B cell (primary cell): ENCODE data around the gene OR52E4. TPM values are rescaled to one million over a fixed set of nuclear protein-coding genes. Genes with fewer than 3 reads are reported as not detected.

ENCODE experiments used
- ATAC-seq: fragments of 200-7000 bp; cut with Tn5 transposase; one replicate; pipeline ENCODE4 v1.10.0; 2021; ENCODE audit warnings: low read depth, mild to moderate bottlenecking, moderate number of reproducible peaks, moderate library complexity
- CTCF ChIA-PET: fragments of 350-600 bp; sonication (Branson Sonifier 250); formaldehyde crosslinking; loops from one replicate; lab custom pipeline; 2021; ENCODE audit warnings: antibody characterized with exemption, inconsistent platforms; lab: Charles Lee
- POLR2A ChIA-PET: fragments of 350-600 bp; sonication (Branson Sonifier 250); formaldehyde crosslinking; loops from one replicate; lab custom pipeline; 2021; ENCODE audit warnings: antibody characterized with exemption; lab: Charles Lee
- DNase-seq: peaks from one replicate; pipeline ENCODE4 v3.0.0; 2013
- H2AFZ ChIP-seq: 2 replicates; pipeline ENCODE4 v1.6.1; 2012; ENCODE audit warnings: mild to moderate bottlenecking, low read depth, low read length; ENCODE audit not compliant: insufficient read depth, poor library complexity, severe bottlenecking
- H3K27ac ChIP-seq, 2 donors: 1 replicate in 1 of 2; 2 replicates in 1 of 2; pipeline ENCODE4 v1.5.1; 2012 to 2013; ENCODE audit warnings: low read length in 2 of 2, mild to moderate bottlenecking in 2 of 2, moderate library complexity in 1 of 2
- H3K27me3 ChIP-seq, 4 experiments: fragments of 200-600 bp in 1 of 4; sonication (generic) in 1 of 4; replicated peaks in 1 of 4; 1 replicate in 2 of 4; 2 replicates in 2 of 4; pipeline versions ENCODE4 v1.6.1 to v1.7.0; 2013 to 2016; ENCODE audit warnings: low read length in 3 of 4, mild to moderate bottlenecking in 2 of 4, mixed read lengths in 1 of 4, moderate library complexity in 1 of 4; ENCODE audit not compliant: insufficient read depth in 4 of 4, control insufficient read depth in 3 of 4; ENCODE audit errors: control extremely low read depth in 1 of 4
- H3K36me3 ChIP-seq, 2 experiments: replicated peaks in 1 of 2; 1 replicate in 1 of 2; 2 replicates in 1 of 2; pipeline versions ENCODE4 v1.6.1 to v1.7.1; 2013; ENCODE audit warnings: low read length in 1 of 2; ENCODE audit not compliant: insufficient read depth in 2 of 2, control insufficient read depth in 1 of 2; ENCODE audit errors: control extremely low read depth in 1 of 2, extremely low read depth in 1 of 2
- H3K4me1 ChIP-seq, 2 donors: fragments of 200-600 bp in 1 of 2; sonication (generic) in 1 of 2; 1 replicate in 1 of 2; 2 replicates in 1 of 2; pipeline versions ENCODE4 v1.5.1 to v1.6.1; 2013 to 2017; ENCODE audit warnings: low read length in 2 of 2; ENCODE audit not compliant: control insufficient read depth in 2 of 2, insufficient read depth in 2 of 2
- H3K4me2 ChIP-seq: replicated peaks from 2 replicates; pipeline ENCODE3; 2012; ENCODE audit warnings: mild to moderate bottlenecking, low read depth, low read length; ENCODE audit not compliant: poor library complexity, severe bottlenecking
- H3K4me3 ChIP-seq, 5 experiments: fragments of 200-600 bp in 1 of 5; sonication (generic) in 1 of 5; 1 replicate in 3 of 5; 2 replicates in 2 of 5; pipeline versions ENCODE4 v1.5.1 to v1.7.0; 2011 to 2016; ENCODE audit warnings: low read length in 4 of 5, mild to moderate bottlenecking in 4 of 5, low read depth in 2 of 5, control low read depth in 1 of 5, moderate library complexity in 1 of 5; ENCODE audit not compliant: insufficient read depth in 1 of 5; ENCODE audit errors: control extremely low read depth in 1 of 5, extremely low read depth in 1 of 5
- H3K79me2 ChIP-seq: fragments of 200-600 bp; sonication (generic); one replicate; pipeline ENCODE4 v1.6.0; 2016; ENCODE audit warnings: low read length; ENCODE audit not compliant: control insufficient read depth, insufficient read depth
- H3K9ac ChIP-seq: fragments of 200-600 bp; sonication (generic); 2 replicates; pipeline ENCODE4 v1.6.1; 2017; ENCODE audit warnings: mild to moderate bottlenecking, low read length, moderate library complexity
- H3K9me3 ChIP-seq, 3 donors: one replicate each; pipeline versions ENCODE4 v1.6.1 to v1.7.1; 2013; ENCODE audit warnings: low read length in 2 of 3; ENCODE audit not compliant: control insufficient read depth in 2 of 3, insufficient read depth in 1 of 3; ENCODE audit errors: control extremely low read depth in 1 of 3
- H4K20me1 ChIP-seq: 2 replicates; pipeline ENCODE4 v1.6.0; 2012; ENCODE audit warnings: mild to moderate bottlenecking, low read length; ENCODE audit not compliant: insufficient read depth, control insufficient read depth, poor library complexity, severe bottlenecking
- H3K27ac Mint-ChIP-seq: one replicate; pipeline ENCODE4 v1.8.0; 2021; ENCODE audit warnings: mixed read lengths
- H3K27me3 Mint-ChIP-seq: one replicate; pipeline ENCODE4 v1.8.0; 2021; ENCODE audit warnings: mixed read lengths
- H3K4me1 Mint-ChIP-seq: one replicate; pipeline ENCODE4 v1.8.0; 2021; ENCODE audit warnings: mixed read lengths
- H3K4me3 Mint-ChIP-seq: one replicate; pipeline ENCODE4 v1.8.0; 2021; ENCODE audit warnings: mixed read lengths
- H3K9me3 Mint-ChIP-seq: one replicate; pipeline ENCODE4 v1.8.0; 2022; ENCODE audit warnings: mixed read lengths; ENCODE audit not compliant: insufficient read depth
- EZH2 ChIP-seq: IDR thresholded peaks from 2 replicates; pipeline ENCODE4 v1.6.1; 2012; ENCODE audit warnings: borderline replicate concordance, low read depth, mild to moderate bottlenecking, moderate library complexity, low read length; ENCODE audit not compliant: insufficient read depth, poor library complexity, severe bottlenecking
- WGBS: methylation state at CpG from one replicate; pipeline ENCODE4 v1.1.5; 2013; ENCODE audit warnings: missing lambda C conversion rate; ENCODE audit not compliant: insufficient coverage; 5-methylcytosine and 5-hydroxymethylcytosine counted together
- intact Hi-C: fragments of 100-400 bp; cut with micrococcal nuclease; formaldehyde crosslinking; loops from one replicate; pipeline ENCODE4 v1.10.0; 2022
- polyA plus RNA-seq: library from polyadenylated mRNA; depleted of rRNA; stranded (reverse); fragments of >200 nt; gene quantifications from 2 replicates; pipeline ENCODE4 v1.2.3, GENCODE V29; 2012
- total RNA-seq, 2 donors: library from RNA; stranded (reverse); fragments of 120-200 nt in 1 of 2; gene quantifications; 1 replicate in 1 of 2; 2 replicates in 1 of 2; pipeline versions ENCODE4 v1.2.3 to v1.2.4, GENCODE V29; 2013 to 2022
- TF ChIP-seq, protein P1 (sequence below): fragments of 200-600 bp; IDR thresholded peaks from one replicate; pipeline ENCODE4 v1.8.0; 2022; ENCODE audit warnings: antibody characterized with exemption, mild to moderate bottlenecking

OR52E4 gene
- total and polyA plus RNA-seq, 2 donors (not counting 1 experiment from before 2014, with no cell fraction given), result not detected

DNA sequence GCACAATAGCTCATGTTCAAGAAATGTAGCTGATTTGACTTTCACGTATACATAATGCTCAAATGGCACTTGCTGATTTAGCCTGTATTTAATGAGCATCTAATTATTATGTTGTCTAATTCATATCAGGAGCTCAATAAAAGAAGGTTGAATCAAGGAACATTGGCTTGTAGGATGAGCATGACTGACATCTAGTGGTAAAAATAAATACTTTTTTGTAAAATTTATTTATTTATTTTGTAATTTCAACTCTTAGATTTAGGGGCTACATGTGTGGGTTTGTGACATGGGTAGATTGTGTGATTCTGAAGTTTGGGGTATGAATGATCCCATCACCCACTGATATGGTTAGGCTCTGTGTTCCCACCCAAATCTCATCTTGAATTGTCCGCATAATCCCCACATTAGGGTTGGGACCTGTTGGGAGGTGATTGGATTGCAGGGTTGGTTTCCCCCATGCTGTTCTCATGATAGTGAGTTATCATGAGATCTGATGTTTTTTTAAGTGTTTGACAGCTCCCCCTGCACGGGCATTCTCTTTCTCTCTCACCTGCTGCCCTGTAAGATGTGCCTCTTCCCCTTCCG is 10.9 kb downstream of the OR52E4 start:
- no peak overlapping the region for H3K4me2 ChIP-seq
- peaks cover 0 to 3% (median 0%) of the 10 kb centered on the region in 4 experiments for H3K27me3 ChIP-seq
- H3K4me3 ChIP-seq, result no peak overlapping the region
- ChIA-PET CTCF (interaction anchor here (0.8 to 1.8 kb wide), 12 partner anchors 9 to 1704 kb away, joined by 3 to 16 read pairs (median 5); partner anchors contain the start of genes OR51D1 and TRIM5), POLR2A (no interaction called here)
- H2AFZ ChIP-seq, result no peak overlapping the region
- H3K4me3 Mint-ChIP-seq, result no peak overlapping the region
- H3K4me1 Mint-ChIP-seq, result no peaks in the 10 kb centered on the region
- H3K27ac ChIP-seq, result no peak overlapping the region
- no peaks in the 10 kb centered on the region for H3K9me3 Mint-ChIP-seq
- DNase-seq (peak; percentile 20), ATAC-seq (no peak)
- TF ChIP-seq EZH2, result no peak
- TF ChIP-seq, protein P1, sequence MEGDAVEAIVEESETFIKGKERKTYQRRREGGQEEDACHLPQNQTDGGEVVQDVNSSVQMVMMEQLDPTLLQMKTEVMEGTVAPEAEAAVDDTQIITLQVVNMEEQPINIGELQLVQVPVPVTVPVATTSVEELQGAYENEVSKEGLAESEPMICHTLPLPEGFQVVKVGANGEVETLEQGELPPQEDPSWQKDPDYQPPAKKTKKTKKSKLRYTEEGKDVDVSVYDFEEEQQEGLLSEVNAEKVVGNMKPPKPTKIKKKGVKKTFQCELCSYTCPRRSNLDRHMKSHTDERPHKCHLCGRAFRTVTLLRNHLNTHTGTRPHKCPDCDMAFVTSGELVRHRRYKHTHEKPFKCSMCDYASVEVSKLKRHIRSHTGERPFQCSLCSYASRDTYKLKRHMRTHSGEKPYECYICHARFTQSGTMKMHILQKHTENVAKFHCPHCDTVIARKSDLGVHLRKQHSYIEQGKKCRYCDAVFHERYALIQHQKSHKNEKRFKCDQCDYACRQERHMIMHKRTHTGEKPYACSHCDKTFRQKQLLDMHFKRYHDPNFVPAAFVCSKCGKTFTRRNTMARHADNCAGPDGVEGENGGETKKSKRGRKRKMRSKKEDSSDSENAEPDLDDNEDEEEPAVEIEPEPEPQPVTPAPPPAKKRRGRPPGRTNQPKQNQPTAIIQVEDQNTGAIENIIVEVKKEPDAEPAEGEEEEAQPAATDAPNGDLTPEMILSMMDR, result peak; percentile 72
- H3K4me1 ChIP-seq, result no peaks in the 10 kb centered on the region
- WGBS, result no CpG with 5 or more reads among the region's 4 CpGs
- H3K9ac ChIP-seq, result no peak overlapping the region
- H3K27ac Mint-ChIP-seq, result no peak overlapping the region
- no peaks in the 10 kb centered on the region for H3K36me3 ChIP-seq
- H3K9me3 ChIP-seq, result no peaks in the 10 kb centered on the region
- intact Hi-C loops, result loop anchor here (2.0 to 10.0 kb wide), 3 partner anchors 207 to 1255 kb away; partner anchors contain the start of genes OR51D1 and TRIM5
- H3K79me2 ChIP-seq, result no peaks in the 10 kb centered on the region
- H3K27me3 Mint-ChIP-seq, result peaks cover 7% of the 10 kb centered on the region
- H4K20me1 ChIP-seq, result no peaks in the 10 kb centered on the region

DNA sequence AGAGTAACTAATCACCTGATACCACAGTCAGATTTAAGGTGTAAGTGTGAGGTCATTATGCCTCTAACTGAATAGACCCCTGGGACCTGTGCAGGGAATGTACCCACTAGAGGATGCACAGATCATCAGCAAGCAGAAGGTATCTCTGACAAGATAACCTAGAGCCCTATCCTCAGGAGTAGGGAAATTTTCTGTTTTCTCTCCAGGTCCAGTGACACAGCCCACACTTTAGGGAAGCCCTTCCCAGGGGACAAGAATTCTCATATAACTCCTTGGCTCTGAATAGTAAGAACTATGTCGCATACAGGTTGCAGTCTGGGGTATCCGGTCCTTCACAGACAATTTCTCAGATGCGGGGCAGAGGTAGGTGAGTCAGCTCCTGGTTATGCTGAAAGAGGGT is 12.5 kb downstream of the OR52E4 start, which contains the start of gene OR52E5:
OR52E5 (plus strand) TSS at position 301 of the 400 bp plus-strand sequence. CDS start 7,569 bp downstream, outside the sequence.
- ChIA-PET CTCF (interaction anchor here (1.2 kb wide), 1 partner anchor 11 kb away, joined by 3 read pairs; no protein-coding TSS in a partner anchor), POLR2A (no interaction called here)
- H3K27me3 ChIP-seq, result peaks cover 0 to under 1% (median 0%) of the 10 kb centered on the region in 4 experiments
- Mint-ChIP-seq H3K4me1 (no peaks in the 10 kb centered on the region), H3K27me3 (no peaks in the 10 kb centered on the region), H3K27ac (no peak within 1 kb of the TSS), H3K4me3 (no peak within 1 kb of the TSS), H3K9me3 (no peaks in the 10 kb centered on the region)
- H4K20me1 ChIP-seq, result no peaks in the 10 kb centered on the region
- H3K9me3 ChIP-seq, result no peaks in the 10 kb centered on the region
- no peak within 1 kb of the TSS for H3K9ac ChIP-seq
- H3K4me1 ChIP-seq, result no peaks in the 10 kb centered on the region
- WGBS, result 92% methylated on average over 3 of the region's 3 CpGs
- H3K27ac ChIP-seq, result no peak within 1 kb of the TSS
- no peaks in the 10 kb centered on the region for H3K36me3 ChIP-seq
- no peaks in the 10 kb centered on the region for H3K79me2 ChIP-seq
- no peak within 1 kb of the TSS for H3K4me2 ChIP-seq
- ATAC-seq, result no peak
- H2AFZ ChIP-seq, result no peak within 1 kb of the TSS
- intact Hi-C loops, result loop anchor here (10.0 kb wide), 1 partner anchor 288 kb away; no protein-coding TSS in a partner anchor
- DNase-seq, result no peak
- H3K4me3 ChIP-seq, result no peak within 1 kb of the TSS
- TF ChIP-seq, protein P1, result no peak
